ENCODE data around the gene MAPRE2.
A peak's percentile ranks its signal among the peaks of the same experiment; 100 is the strongest.
"Not testable (repeated sequence)": the region's sequence is repeated elsewhere in the genome, so short reads cannot be mapped to it uniquely, and the experiment has no call there.

MAPRE2 gene

DNA sequence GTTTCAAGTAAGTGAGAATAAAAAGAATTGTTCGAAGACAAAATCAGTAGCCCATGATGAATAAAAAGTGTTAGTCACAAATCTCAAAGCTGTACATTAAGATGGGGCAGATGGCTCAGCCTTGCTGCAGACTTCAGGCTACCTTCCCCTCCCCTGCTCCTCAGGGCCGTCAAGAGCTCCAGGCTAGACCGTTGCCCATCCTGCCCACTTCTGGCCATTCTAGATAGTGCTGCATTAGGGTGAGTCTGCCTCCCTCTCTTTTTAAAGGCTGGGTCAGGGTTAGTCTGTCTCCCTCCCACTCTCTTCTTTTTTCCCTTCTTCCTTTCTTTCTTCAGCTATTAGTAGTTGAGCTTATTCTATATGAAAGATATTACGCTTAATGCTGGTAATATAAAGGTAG, 86.0 kb downstream of the MAPRE2 start:
- no peak for DNase-seq

DNA sequence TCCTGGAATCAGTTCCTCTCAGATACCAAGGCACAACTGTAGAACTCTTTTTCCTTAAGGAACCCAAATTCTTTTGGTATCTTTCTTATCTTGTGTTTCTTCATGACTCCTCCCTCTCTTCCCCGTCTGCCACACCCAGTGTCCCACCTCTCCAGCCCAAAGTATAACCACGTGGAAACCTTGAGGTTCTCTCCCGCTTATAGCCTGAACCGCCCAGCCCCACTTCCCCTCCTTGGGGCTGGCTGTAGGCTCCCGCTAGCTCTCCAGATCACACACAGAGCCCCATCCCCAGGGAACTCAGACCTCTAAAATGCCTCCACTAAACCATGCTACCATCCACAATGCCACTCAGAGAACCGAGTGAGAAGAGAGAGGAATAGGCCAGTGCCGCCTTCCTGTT, 87.5 kb downstream of the MAPRE2 start:
- DNase-seq, result no peak

DNA sequence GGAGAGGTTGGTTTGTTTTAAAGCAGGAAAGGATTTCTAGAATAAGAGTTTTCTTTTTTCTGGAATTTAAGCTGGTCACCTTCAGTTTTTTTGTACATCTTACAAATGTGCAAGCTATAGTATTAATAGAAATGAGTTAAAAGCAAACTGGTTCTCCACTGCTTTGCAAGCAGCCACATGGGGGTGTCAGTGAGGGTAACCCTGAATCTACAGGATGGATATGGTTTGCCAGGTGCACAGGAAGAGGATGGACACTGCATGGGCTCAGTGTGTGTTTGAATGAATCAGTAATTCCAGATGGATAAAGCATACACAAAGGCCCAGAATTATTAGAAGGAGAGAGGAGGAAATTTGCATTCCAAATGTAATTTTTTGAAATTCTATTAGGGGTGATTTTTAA, 89.0 kb downstream of the MAPRE2 start:
- DNase-seq, result no peak

DNA sequence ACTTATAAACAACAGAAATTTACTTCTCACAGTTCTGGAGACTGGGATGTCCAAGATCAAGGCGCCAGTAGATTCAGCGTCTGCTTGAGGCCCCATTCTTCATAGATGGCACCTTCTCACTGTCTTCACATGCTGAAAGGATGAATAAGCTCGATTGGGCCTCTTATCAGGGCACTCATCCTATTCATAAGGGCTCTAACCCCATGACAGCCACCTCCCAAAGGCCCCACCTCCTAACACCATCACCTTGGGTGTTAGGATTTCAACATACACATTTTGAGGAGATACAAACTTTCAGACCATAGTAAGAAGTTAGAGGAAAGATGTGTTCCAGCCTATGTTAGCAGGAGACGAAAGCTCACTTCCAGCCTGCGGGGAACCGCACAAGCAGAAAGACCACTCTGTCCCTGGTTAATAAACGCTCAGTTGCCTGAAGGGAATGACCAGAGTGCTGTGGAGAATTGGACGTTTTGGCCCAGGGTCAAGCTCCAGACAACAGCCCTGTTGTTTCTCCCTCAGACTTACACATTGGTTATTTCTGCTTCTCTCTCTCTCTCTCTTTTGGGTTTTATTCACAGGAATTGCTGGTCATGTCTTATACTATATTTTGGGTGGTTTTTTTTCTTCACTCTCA, 90.3 kb downstream of the MAPRE2 start:
- DNase-seq, result no peak

DNA sequence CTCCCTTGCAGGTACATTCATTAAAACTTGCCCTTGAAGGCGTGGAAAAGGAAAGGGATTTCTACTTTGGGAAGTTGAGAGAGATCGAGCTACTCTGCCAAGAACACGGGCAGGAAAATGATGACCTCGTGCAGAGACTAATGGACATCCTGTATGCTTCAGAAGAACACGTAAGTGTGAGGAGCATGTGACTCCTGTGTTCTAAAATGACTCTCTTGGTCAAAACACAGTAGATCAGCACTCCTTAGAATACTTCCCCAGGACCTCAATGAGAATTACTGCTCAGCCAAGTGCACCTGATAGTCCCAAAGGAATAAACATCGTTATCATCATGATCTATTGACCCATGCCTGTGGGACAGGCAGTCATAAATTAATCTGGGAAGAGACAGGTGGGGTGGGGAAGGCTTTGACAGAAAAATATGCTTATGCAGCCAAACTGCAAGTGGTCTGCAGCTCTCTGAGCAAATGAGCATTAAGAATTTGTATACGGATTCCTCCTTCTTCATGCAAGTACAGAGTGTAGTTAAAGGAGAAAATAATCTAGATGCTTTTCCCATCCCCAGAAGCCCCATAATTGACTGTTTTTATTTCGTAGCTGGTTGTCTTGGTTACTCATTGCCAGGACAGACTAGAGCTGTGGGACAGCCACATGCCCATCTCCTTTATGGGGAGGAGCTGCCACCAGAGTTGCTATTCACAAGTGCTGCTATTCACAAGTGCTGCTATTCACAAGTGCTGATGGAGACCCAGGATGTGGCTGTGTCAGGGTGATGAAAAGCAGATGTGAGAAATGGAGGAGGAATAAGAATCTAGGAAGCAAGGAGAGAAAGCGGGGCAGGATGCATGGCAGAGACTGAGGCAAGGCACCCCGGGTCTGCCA, 91.0 kb downstream of the MAPRE2 start:
- no peak for DNase-seq

DNA sequence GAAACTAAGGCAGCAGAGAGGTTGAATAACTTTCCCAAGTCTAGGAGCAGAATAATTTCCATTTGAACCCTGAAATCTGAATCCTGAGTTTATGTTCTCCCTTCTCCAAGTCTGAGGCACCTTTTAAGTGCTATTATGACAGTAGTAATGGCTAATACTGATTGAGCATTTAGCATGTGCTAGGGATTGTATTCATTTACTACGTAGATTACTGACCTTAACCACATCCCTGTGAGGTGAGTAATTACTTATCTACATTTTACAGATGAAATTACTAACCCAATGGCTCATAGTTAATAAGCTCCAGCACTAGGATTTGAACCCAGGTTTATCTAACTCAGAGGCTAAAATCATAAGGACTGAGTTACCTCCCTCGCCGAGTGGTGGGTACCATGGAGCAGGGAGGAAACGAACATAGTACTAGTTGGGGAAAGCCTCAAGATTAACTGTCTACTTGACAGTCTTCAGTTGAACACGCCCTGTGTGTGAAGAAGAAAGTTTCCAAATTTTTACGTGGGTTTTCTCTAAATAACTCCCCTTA, 93.0 kb downstream of the MAPRE2 start:
- no peak for DNase-seq

DNA sequence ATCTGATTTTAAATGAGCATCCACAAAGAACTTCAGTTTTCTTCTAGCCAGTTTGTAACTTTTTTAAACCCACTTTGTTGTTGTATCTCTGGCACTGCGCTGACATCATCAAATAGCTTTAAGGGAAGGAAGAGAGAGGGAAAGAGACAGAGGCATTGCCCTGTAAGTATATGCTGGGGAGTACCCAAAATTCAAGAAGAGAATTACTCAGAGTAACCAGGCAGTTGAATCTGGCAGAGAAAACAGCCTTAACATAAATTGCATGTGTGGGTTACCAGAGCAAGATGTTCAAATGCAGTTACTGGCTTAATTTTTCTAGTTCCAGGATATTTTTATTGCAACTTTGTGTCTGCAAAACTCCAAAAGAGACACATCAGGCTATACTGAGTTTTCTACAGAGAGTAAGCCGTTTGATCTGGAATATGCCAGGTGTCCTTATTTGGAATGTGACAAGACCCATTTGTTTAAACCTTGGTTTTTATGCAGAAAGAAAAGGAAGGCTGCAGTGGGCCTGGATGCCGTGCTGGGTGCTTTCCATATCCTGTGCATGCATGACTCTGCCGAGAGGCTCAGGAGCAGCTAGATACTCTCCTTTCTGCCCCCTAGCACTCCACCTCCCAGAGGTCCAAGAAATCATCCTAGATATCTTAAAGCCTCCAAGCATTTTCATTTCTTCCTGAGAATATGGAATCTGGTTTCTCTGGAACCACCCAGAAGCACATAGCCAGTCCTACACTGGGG, 93.7 kb downstream of the MAPRE2 start:
- no peak for DNase-seq

DNA sequence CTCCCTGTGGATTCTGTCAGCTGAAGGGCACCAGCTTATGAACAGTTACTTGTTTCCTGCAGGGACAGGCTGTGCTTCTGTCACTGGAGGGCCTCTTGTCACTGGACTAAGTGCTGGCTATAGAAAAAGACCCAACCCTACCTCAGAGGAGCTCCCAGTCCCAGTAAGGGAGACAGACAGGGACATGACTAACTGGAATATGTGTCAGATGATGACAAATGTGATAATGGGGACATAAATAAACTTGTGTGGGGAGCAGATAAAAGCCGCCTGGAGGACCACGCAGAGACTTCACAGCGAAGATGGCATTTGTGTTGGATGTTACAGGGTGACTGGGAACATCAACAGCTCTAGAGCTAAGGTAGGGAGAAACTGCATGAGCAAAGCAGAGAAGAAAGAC, 95.0 kb downstream of the MAPRE2 start:
- no peak for DNase-seq

DNA sequence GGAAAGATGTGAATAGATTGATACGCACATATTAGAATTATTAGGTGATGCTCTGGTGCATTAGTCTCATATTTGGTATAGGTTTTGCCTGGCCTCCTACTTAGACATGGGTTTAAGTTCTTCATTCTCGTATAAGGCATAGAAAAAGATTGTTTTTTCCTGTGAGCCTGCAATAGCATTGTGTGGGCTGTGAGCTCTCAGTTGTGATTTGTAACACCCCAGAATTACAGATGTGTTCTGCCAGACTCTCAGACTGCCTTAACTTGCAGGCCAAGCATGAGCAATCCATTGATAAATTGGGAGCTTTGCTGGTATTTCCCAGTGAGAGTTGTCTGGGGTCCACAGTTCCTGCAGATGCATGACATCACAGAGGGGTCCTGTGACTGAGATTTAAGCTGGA, 95.7 kb downstream of the MAPRE2 start:
- no peak for DNase-seq

DNA sequence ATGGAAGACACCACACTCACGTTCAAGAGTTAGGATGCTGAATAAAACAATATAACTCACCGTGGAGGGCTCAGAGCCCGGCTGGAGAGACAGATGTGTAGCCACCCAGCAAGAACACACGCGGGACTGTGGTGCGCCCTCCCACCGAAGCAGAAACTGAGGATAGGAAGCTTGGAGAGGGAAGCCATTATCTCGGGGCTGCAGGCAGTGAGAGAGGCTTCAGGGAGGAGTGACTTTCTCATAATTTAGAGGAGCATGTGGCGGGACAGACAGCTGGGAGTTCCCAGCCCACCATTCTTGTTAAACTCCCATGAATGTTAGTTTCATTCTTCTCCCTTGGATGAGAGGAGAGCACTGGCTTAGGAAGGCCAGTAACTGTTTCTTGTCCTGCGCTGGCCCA, 96.4 kb downstream of the MAPRE2 start:
- no peak for DNase-seq

DNA sequence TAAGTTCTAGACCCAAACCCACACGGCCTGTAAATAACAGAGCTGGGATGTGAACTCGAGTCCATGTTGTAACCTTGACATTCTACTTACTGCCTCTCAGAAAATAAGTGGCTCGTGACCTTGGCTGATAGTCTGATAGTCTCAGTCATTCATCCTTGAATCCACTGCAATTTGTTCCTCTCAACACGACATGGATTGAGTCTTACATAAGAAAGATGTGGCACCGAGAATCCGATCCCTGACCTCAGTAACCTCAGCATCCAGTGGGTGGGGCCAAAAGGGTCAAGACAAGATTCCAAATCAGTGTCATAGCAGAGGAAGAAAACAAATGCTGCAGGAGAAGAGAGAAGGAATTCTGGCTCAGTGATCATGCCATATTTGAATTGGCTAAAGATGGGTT, 97.6 kb downstream of the MAPRE2 start:
- no peak for DNase-seq

DNA sequence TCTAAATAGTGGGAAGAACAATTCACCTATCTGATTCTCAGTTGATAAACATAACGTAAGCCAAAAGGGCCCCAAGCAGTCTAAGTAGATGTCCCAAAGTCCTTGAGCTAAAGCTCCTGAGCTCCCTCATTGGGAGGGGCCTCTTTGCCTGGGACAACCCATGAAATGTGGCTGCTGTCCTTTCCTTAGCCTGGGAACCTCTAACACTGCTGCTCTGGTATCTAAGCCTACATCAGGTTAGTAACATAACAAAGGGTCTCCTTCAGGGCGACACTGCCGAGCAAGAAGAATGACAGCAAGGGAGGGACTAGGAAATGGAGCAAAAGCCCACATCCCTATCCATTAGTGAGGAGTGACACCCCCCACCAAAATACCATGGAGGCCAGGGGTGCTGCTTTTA, 98.3 kb downstream of the MAPRE2 start:
- no peak for DNase-seq

DNA sequence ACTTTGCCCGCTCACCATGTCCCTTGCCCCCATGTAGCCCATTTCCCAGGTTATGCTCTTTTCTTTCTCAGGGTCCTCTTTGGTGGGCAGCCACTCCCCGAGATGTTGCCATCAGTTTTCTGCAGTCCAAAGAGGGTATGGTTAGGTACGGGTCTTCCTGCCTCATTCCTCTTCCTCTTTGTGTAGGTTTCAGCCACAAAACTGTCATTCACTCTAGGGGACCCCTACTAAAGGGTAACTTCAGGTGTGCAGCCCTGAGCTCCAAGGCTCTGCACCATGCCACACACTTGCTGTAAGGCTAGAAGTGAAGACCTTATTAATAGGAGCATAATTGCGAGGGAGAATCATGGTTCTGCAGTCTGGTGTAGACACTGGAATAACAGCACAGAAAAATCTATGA, 99.9 kb downstream of the MAPRE2 start:
- DNase-seq, result no peak

DNA sequence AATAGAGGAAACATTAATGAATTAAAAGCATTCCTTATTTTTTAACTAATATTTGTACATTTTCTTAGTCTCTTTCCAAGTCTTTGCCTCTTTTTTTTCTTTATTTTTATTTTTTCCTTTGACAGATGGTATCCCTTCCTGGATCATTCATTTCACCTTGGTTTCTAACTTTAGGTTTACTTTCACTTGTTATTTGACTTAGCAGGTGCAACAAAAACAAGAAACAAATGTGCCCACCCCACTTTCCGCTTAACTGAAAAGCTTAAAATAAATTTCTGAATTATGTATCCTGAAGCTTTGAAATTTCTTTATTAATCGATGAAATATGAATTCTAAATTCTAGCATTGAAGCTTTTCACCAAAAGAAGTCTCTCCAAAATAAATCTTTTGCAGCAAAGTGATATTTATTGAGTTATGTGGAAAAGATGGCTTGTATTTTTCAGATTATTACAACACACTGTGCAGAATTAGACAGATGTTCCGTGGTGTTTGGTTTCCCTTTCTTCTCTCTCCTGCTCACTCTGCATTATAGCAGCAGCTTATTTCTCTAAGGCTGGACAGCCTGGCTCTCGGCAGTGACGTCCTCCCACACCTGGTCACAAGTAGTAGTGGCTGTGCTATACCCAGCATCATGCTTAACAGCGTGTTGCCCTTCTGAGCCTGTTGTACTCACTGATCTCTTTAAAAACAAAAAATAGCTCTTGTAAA, 100.5 kb downstream of the MAPRE2 start:
- DNase-seq, result no peak

DNA sequence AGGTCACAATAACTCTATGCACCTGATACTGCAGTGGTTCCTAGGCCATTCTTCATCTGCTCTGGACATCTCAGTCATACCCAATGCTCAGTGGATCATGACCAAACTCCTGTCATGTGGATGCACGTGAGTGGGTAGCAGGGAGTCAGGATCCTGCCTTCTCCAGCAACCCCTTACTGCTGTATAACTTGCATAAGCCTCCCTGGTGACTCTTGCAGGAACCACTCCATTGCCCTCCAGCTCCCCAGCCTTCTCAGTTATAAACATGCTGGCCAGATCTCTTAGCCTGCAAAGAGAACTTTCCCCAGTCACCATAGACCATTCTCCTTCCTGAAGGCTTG, 101.0 kb downstream of the MAPRE2 start:
- no peak for DNase-seq

DNA sequence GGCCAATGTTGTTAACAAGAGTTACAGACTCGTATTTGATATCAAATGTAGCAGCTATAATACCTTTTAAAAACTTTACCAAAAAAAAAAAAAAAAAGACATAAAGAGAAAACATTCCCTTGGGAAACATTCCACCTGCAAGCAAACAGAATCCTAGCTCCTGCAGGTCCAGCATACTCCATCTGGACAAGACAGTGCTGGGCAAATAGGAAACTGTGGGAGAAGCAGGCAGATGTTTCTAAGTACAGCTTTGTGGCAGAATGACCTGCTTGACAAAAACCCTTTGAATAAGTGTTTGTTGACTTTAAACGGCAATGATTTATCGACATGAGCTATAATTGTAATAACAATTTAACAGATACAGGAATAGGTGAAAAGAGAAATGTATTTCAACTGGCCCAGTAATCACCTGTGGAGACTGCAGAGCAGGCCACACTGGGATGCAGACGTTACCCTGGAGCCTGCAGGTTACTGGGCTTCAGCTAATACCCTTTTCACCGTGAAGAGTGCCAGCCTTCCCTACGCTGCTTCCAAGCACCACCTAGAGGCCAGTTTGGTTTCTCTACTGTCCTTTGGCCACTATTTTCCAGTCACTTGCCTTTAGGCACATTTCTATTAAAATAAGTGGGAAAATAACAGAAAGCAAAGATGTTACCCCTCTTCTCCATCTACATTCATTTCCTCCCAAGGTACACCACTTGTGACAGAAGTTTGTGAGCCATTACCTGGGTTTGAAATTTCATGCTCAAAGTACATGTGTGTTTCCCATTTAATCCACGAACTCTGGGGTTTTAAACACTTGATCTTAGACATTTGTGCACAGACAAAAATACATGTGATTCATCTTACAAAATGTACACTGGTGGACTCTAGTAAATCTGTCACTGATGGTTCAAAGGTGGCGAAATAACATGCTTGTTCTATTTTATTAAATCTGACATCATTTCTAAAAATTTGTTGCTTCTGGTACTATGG, 102.7 kb downstream of the MAPRE2 start:
- DNase-seq, result peak; percentile 9 to 12

DNA sequence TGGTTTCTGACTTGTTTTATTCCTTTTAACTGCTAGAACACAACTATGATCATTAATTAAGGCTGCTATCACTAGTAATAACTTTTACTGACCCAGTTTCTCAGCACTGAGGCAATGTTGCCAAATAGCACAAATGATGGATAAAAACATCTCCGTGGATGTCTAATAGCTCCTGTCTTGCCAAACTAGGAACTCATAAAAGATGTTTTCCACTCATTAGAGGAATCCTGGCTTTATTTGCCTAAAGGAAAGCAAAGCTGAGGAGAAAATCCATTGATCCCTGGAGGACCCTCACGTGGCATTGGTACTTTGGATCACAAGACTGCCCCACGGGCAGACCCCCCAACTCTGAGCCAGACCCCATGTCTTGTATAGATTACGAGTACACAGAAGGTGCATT, 103.5 kb downstream of the MAPRE2 start:
- DNase-seq, result no peak

DNA sequence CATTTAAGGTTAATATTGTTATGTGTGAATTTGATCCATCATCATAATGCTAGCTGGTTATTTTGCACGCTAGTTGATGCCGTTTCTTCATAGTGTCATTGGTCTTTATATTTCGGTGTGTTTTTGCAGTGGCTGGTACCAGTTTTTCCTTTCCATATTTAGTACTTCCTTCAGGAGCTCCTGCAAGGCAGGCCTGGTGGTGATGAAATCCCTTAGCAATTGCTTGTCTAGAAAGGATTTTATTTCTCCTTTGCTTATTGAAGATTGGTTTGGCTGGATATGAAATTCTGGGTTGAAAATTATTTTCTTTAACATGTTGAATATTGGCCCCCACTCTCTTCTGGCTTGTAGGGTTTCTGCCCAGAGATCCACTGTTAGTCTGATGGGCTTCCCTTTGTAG, 109.0 kb downstream of the MAPRE2 start:
- DNase-seq, result not testable (repeated sequence)

DNA sequence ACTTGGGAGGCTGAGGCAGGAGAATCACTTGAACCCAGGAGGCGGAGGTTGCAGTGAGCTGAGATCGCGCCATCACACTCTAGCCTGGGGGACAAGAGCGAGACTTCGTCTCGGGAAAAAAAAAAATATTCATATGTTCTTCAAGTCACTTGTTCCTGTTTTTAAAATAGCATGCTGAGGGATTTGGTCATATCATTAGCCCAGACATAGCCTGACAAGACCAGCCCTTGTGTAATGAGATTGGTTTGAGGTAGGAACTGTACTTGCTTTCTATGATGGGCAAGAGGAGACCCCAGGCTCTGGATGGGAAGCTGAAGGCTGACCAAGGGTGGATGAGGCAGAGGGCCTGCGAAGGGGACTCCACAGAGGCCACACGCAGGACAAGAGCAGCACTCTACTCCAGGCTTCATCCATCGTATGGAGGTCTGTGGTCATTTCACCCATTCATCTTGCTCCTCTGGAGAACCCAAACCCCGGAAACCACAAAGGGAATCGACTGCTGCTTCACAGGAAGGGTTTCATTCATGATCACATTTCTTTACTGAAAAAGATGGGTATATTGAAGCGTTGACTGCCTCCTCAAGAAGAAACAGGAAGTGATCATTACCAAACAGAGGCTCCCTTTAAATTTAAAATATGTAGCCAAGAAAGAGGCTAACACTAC, 112.5 kb downstream of the MAPRE2 start:
- no peak for DNase-seq

DNA sequence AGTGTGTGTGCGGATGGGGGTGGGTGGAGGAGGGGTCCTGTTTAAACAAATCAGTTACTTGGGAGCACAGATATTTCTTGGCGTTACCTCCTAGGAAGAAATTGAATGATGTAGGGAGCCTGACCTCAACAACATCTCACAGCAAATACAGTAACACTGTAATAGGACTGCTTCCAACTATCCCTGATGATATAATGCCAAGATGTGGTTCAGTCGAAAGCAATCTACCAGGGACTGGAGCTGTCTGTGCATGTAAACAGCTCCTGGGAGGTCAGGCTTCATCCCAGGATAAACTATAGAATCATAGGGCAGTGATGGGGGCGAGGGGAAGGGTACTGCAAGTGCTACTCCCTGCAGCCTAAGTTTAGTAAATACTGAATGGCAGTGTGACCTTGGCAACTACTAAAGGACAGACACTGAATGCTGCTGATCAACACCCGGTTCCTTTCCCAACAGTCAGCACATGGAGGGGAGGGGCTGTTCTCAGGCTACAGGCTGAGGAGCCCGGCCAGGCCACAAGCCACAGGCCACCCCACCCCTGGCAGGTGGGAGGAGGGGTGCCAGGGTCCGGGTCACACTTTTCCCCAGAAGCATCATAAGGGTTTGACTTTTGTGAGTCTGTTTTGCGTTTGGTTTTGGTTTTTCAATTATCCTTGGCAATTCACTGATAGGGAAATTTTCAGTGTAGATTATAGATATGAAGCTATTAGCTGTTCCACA, 114.3 kb downstream of the MAPRE2 start:
- DNase-seq, result no peak

DNA sequence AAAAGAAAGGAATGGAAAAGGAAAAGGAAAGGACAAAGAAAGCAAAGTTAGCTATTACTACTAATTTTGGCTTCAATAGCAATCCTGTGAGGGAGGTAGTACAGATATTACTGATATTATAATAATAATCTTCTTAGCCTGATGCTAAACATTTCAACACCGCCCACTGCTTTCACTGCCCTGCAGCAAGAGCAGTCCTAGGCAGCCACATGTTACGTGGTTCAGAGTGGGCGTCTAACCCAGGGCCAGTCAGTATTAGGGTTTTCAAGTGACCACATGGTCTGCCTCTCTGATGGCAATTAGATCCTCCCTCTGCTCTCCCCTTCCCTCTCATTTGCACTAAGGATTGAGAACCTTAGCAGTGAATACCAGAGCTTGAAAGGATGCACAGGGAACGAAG, 116.0 kb downstream of the MAPRE2 start:
- no peak for DNase-seq
